Neutrophil (primary cell): ENCODE measurements around the gene UBASH3B.

Source experiments
- H3K27ac ChIP-seq: fragments of 200-600 bp; sonication (generic); 2 replicates; pipeline ENCODE4 v1.5.1; 2016; ENCODE audit warnings: mild to moderate bottlenecking, moderate library complexity
- H3K27me3 ChIP-seq: fragments of 200-600 bp; sonication (generic); 2 replicates; pipeline ENCODE4 v1.6.0; 2016; ENCODE audit warnings: mild to moderate bottlenecking
- H3K36me3 ChIP-seq: fragments of 200-600 bp; sonication (generic); 2 replicates; pipeline ENCODE4 v1.5.1; 2017
- H3K4me1 ChIP-seq, 2 experiments: fragments of 200-600 bp in 1 of 2; sonication (generic) in 1 of 2; 1 replicate in 1 of 2; 2 replicates in 1 of 2; pipeline versions ENCODE4 v1.5.1 to v1.6.1; 2013 to 2016; ENCODE audit warnings: low read depth in 1 of 2, low read length in 1 of 2, mild to moderate bottlenecking in 1 of 2, moderate library complexity in 1 of 2; ENCODE audit not compliant: control insufficient read depth in 1 of 2, insufficient read depth in 1 of 2
- H3K4me3 ChIP-seq, 2 experiments: fragments of 200-600 bp in 1 of 2; sonication (generic) in 1 of 2; 1 replicate in 1 of 2; 2 replicates in 1 of 2; pipeline ENCODE4 v1.5.1; 2013 to 2016; ENCODE audit warnings: low read depth in 1 of 2, low read length in 1 of 2, mild to moderate bottlenecking in 1 of 2, moderate library complexity in 1 of 2
- H3K9me3 ChIP-seq: fragments of 200-600 bp; sonication (generic); 2 replicates; pipeline ENCODE4 v1.5.1; 2016
- CTCF ChIP-seq: fragments of 200-600 bp; sonication (generic); IDR thresholded peaks from 2 replicates; pipeline ENCODE4 v1.5.1; 2016; ENCODE audit warnings: antibody characterized with exemption

UBASH3B gene

DNA sequence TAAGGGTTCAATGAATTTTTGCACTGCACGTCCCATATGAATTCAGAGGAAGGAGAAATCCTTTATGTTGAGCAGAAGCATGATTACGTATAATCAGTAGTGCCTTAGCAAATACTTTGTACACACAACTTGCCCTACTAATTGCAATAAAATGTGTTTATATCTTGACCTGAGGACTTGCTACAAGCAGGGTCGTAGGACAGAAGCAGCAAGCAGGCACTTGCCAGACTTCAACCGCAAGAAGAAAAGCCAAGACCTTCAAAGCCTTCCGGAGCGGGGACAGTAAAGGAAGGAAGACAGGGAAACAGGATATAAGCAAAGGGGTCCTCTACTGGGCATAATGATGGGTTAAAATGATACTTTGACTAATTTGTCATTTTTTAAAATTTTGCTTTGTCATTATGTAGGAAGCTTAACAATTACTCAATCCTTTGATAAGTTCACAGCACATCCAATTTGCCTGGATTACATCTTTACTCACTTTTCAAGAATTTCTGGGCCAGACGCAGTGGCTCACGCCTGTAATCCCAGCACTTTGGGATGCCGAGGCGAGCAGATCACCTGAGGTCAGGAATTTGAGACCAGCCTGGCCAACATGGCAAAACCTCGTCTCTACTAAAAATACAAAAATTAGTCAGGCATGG lies 23.2 kb upstream of the UBASH3B start:
- peaks cover under 1% of the 10 kb centered on the region for H3K27me3 ChIP-seq
- H3K4me3 ChIP-seq = no peak overlapping the region
- no peak overlapping the region for H3K27ac ChIP-seq
- H3K36me3 ChIP-seq = no peaks in the 10 kb centered on the region
- no peaks in the 10 kb centered on the region for H3K9me3 ChIP-seq
- TF ChIP-seq CTCF = no peak
- H3K4me1 ChIP-seq = no peaks in the 10 kb centered on the region

DNA sequence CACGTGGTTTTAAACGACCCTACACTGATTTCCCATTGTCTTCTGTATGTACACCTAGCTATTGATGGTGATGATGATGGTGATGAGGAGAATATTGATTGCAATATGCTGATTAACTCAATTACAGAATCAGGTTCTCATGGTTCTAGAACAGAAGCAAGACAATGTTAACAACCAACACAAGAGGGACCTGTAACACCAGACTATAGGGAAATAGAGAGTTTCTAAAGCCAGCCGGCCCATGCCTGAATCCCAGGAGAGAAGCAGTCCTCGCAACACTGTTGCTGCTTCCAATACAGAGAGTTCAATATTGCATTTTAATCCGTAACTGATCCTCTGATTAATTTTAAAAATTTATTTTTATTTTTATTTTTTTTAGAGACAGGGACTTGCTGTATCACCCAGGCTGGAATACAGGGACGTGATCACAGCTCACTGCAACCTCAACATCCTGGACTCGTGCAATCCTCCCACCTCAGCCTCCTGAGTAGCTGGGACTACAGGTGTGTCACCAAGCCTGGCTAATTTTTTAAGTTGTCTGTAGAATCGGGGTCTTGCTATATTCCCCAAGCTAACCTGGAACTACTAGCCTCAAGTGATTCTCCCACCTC lies 22.2 kb upstream of the UBASH3B start:
- Histone ChIP-seq H3K4me3 (no peak overlapping the region), H3K27ac (no peak overlapping the region), H3K9me3 (no peaks in the 10 kb centered on the region), H3K36me3 (no peaks in the 10 kb centered on the region), H3K4me1 (no peaks in the 10 kb centered on the region), H3K27me3 (peaks cover 10% of the 10 kb centered on the region)
- peak; percentile 28 for TF ChIP-seq CTCF

- TF ChIP-seq CTCF = no peak
- H3K9me3 ChIP-seq = no peaks in the 10 kb centered on the region
- no peak overlapping the region for H3K4me3 ChIP-seq
- no peaks in the 10 kb centered on the region for H3K36me3 ChIP-seq
- no peak overlapping the region for H3K27ac ChIP-seq
- peaks cover 21% of the 10 kb centered on the region for H3K27me3 ChIP-seq
- H3K4me1 ChIP-seq = no peaks in the 10 kb centered on the region
Observed at GRCh38 chr11:122634501-122634900, 21.0 kb upstream of the UBASH3B start.

GRCh38 chr11:122637541-122637940 lies 18.0 kb upstream of the UBASH3B start:
- Histone ChIP-seq H3K9me3 (no peaks in the 10 kb centered on the region), H3K4me1 (no peaks in the 10 kb centered on the region), H3K27ac (no peak overlapping the region), H3K4me3 (no peak overlapping the region), H3K36me3 (no peaks in the 10 kb centered on the region), H3K27me3 (peaks cover 36% of the 10 kb centered on the region)
- TF ChIP-seq CTCF = no peak

DNA sequence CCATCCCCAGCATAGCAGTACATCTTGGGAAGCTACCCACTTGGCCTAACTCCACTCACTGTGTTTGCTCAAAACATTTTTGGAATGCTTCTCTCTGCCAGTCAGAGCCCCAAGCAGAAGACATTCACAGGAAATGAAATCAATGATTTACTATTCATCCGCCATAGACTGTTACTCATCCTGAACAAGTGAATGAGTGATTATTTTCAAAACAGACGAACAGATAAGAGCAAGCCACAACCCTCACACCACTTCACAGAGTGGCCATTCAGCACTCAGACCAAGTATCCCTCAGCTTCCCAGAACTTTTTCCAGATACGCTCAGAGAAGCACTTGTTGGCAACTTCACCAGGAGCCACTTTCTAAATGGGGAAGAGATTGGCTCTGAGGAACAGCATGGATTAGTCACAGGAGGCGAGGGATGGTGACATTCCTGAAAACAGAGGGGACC lies 13.0 kb upstream of the UBASH3B start:
- H3K4me3 ChIP-seq = no peak overlapping the region
- H3K27ac ChIP-seq = no peak overlapping the region
- peaks cover 2 to 6% of the 10 kb centered on the region in 2 experiments for H3K4me1 ChIP-seq
- no peaks in the 10 kb centered on the region for H3K9me3 ChIP-seq
- H3K36me3 ChIP-seq = no peaks in the 10 kb centered on the region
- TF ChIP-seq CTCF = no peak
- peaks cover 59% of the 10 kb centered on the region for H3K27me3 ChIP-seq
